Esophagus squamous epithelium (tissue), 5 donors: Measurements from ENCODE around the gene ELP2. TPM values are rescaled to one million over a fixed set of nuclear protein-coding genes. Genes with fewer than 3 reads are reported as not detected.

ENCODE experiments used
- DNase-seq: peaks from one replicate; lab custom pipeline; 2025; lab: John Stamatoyannopoulos, UW
- H3K27ac ChIP-seq, 4 donors: fragments of 200-600 bp; sonication (generic); one replicate each; pipeline ENCODE4 v1.5.1; 2016 to 2019; ENCODE audit warnings: mild to moderate bottlenecking in 1 of 4
- H3K27me3 ChIP-seq, 4 donors: fragments of 200-600 bp; sonication (generic); 1 replicate in 3 of 4; 2 replicates in 1 of 4; pipeline versions ENCODE4 v1.5.1 to v1.6.0; 2017 to 2021; ENCODE audit warnings: antibody characterized with exemption in 1 of 4
- H3K36me3 ChIP-seq, 3 donors: fragments of 200-600 bp; sonication (generic); one replicate each; pipeline ENCODE4 v1.5.1; 2016 to 2019
- H3K4me1 ChIP-seq, 3 donors: fragments of 200-600 bp; sonication (generic); one replicate each; pipeline ENCODE4 v1.5.1; 2017 to 2019
- H3K4me3 ChIP-seq, 4 donors: fragments of 200-600 bp; sonication (generic); 1 replicate in 3 of 4; 2 replicates in 1 of 4; pipeline ENCODE4 v1.5.1; 2016 to 2019; ENCODE audit warnings: mild to moderate bottlenecking in 2 of 4, moderate library complexity in 1 of 4
- H3K9me3 ChIP-seq, 3 donors: fragments of 200-600 bp; sonication (generic); one replicate each; pipeline ENCODE4 v1.5.1; 2016 to 2019
- POLR2A ChIP-seq, 4 donors: fragments of 450-650 bp; IDR thresholded peaks; one replicate each; pipeline ENCODE4 v1.6.1; 2017; ENCODE audit warnings: antibody characterized with exemption in 4 of 4, mild to moderate bottlenecking in 4 of 4, moderate library complexity in 3 of 4
- WGBS, 2 donors: methylation state at CpG; one replicate each; pipeline ENCODE4 v1.1.5; 2018; 5-methylcytosine and 5-hydroxymethylcytosine counted together
- intact Hi-C: fragments of 100-400 bp; cut with DNase I; formaldehyde crosslinking; loops from one replicate; pipeline ENCODE4 v1.15.0; 2022
- total RNA-seq, 4 donors: library from RNA; depleted of rRNA; stranded (reverse); fragments of >200 nt; gene quantifications; one replicate each; pipeline ENCODE4 v1.1.0, GENCODE V29; 2016
- TF ChIP-seq, protein P1 (sequence below), 6 experiments: fragments of 450-650 bp in 4 of 6; fragments of 200-600 bp in 2 of 6; sonication (generic) in 2 of 6; IDR thresholded peaks; one replicate each; pipeline ENCODE4 v1.5.1; 2016 to 2019; ENCODE audit warnings: antibody characterized with exemption in 6 of 6, mild to moderate bottlenecking in 4 of 6, moderate library complexity in 4 of 6
- donor health status: DM: yes; HTN: yes; CAD: no.

ELP2 gene
- total RNA-seq, 4 donors from 2014 or later, result 13.0 to 61.0 (median 28.0) TPM

DNA sequence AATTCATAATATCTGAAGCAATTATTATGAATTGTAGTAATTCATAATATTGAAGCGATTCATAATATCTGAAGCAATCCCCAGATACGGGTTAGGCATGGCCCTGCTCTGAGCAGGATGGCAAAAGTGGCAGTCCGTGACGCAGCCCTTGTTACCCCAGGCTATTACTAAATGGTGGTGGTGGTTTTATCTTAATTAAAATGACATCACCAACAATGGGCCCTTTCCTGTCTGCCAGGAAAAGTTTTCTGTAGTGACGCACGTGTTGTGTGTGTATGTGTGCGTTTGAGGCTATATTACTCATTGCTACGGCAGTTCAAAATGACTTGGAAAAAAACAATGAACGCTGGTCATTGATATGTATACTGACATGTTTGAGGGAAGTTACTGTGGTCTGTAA lies 47.0 kb downstream of the ELP2 start:
- Histone ChIP-seq H3K9me3 (no peaks in the 10 kb centered on the region), H3K27me3 (no peaks in the 10 kb centered on the region), H3K4me1 (peaks cover 0 to 11% (median 11%) of the 10 kb centered on the region in 3 donors), H3K27ac (no peak overlapping the region), H3K4me3 (no peak overlapping the region), H3K36me3 (peaks cover 0 to 56% (median 8%) of the 10 kb centered on the region in 3 donors)
- WGBS, 2 donors, result 81 to 85% methylated on average over 9 of the region's 9 CpGs
- TF ChIP-seq, protein P1, sequence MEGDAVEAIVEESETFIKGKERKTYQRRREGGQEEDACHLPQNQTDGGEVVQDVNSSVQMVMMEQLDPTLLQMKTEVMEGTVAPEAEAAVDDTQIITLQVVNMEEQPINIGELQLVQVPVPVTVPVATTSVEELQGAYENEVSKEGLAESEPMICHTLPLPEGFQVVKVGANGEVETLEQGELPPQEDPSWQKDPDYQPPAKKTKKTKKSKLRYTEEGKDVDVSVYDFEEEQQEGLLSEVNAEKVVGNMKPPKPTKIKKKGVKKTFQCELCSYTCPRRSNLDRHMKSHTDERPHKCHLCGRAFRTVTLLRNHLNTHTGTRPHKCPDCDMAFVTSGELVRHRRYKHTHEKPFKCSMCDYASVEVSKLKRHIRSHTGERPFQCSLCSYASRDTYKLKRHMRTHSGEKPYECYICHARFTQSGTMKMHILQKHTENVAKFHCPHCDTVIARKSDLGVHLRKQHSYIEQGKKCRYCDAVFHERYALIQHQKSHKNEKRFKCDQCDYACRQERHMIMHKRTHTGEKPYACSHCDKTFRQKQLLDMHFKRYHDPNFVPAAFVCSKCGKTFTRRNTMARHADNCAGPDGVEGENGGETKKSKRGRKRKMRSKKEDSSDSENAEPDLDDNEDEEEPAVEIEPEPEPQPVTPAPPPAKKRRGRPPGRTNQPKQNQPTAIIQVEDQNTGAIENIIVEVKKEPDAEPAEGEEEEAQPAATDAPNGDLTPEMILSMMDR (IDR thresholded peaks at IDR 0.05), result no peak
- TF ChIP-seq POLR2A (IDR thresholded peaks at IDR 0.05), result no peak
- intact Hi-C loops, result no loop called here
- DNase-seq, result no peak

DNA sequence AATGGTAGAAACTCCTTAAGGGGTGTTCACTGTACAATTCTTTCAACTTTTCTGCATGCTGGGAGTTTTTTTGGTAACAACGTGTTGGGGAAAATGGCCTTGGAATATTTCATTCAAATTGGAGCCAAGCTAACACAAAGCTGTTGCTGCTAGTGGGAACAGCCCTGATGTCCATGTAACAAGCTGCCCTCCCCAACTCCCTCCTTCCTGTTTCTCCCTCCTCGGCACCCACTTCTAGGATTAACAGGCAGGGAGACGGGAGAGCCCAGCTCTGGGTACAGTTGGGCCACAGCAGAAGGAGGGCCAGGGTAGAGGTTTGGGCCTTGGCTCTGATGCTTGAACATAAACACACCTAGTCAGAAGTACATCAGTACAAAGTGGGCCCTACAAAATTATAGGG lies 48.2 kb downstream of the ELP2 start:
- Histone ChIP-seq H3K27me3 (no peaks in the 10 kb centered on the region), H3K9me3 (no peaks in the 10 kb centered on the region), H3K4me1 (peaks cover 0 to 11% (median 11%) of the 10 kb centered on the region in 3 donors), H3K4me3 (no peak overlapping the region), H3K27ac (no peak overlapping the region), H3K36me3 (peaks cover 0 to 44% (median 8%) of the 10 kb centered on the region in 3 donors)
- 87 to 100% methylated on average over 1 to 2 of the region's 3 CpGs for WGBS, 2 donors
- TF ChIP-seq, protein P1 (IDR thresholded peaks at IDR 0.05), result no peak
- no peak for TF ChIP-seq POLR2A (IDR thresholded peaks at IDR 0.05)
- no peak for DNase-seq
- intact Hi-C loops, result no loop called here

DNA sequence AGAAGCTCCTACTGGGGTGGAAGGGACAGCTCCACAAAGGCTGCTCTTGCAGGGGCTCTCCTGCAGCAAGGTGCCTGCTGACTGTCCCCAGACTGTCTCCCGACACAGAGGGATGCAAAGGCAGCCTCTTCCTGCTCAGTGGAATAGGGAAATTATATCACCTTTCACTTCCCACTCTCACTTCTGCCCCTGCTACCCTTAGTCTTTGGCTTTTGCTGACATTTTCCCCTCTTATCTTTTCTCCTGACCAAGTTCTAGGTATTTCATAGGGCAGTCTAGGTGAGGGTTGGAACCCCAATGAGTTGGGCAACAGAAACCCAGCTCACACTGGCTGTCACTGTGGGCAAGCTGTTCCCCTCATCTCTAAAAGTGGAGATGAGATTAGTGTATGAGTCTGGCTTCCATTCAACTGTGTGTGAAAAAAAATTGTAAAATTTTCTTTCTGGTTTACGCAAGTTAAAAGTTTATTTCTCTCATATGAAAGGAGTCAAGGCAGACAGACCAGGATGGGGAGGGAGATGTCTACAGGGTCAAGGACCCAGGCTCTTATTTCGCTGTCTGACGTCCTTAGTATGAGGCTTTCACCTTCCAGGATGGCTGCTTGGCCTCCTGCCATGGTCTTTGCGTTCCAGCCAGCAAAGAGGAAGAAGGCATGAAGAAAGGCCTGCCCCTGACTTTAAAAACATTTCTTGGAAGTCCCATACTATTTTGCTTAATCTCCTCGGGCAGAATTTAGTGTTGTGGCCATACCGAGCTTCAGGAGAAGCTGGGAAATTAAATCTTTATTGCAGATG lies 50.1 kb downstream of the ELP2 start:
- 19 to 22% methylated on average over 7 of the region's 7 CpGs for WGBS, 2 donors
- Histone ChIP-seq H3K27me3 (no peaks in the 10 kb centered on the region), H3K4me3 (no peak overlapping the region), H3K4me1 (peaks cover 0 to 11% (median 11%) of the 10 kb centered on the region in 3 donors), H3K27ac (no peak overlapping the region), H3K9me3 (no peaks in the 10 kb centered on the region), H3K36me3 (peaks cover 0 to 26% (median 4%) of the 10 kb centered on the region in 3 donors)
- TF ChIP-seq, protein P1 (IDR thresholded peaks at IDR 0.05), result no peak
- TF ChIP-seq POLR2A (IDR thresholded peaks at IDR 0.05), result no peak
- no peak for DNase-seq
- intact Hi-C loops, result no loop called here

DNA sequence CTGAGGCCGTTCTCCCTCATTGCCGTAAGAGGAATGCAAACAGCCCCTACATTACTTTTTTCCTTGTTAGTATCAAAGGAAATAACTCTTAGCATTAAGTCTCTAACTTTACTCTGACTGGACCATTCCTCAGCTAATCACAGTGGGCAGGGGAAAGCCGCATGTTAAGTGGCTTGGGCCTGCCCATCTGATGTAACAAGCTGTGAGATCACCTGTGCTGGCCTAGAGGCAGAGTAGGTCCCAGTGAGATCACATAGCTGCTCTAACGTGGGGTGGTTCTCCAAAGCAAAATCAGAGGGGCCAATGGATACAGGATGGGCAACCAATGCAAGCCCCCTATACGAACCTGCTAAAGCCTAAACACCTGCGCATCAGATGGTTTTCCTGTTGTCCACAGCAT lies 51.7 kb downstream of the ELP2 start:
- peaks cover 0 to 17% (median 14%) of the 10 kb centered on the region in 3 donors for H3K4me1 ChIP-seq
- H3K4me3 ChIP-seq, result no peak overlapping the region
- no peak for DNase-seq
- peaks cover 0 to 6% (median 0%) of the 10 kb centered on the region in 4 donors for H3K27me3 ChIP-seq
- TF ChIP-seq POLR2A (IDR thresholded peaks at IDR 0.05), result no peak
- TF ChIP-seq, protein P1 (IDR thresholded peaks at IDR 0.05), result no peak
- no peak overlapping the region for H3K27ac ChIP-seq
- H3K9me3 ChIP-seq, result no peaks in the 10 kb centered on the region
- peaks cover 0 to 9% (median 0%) of the 10 kb centered on the region in 3 donors for H3K36me3 ChIP-seq
- WGBS, 2 donors, result 81 to 82% methylated on average over 5 to 6 of the region's 6 CpGs
- intact Hi-C loops, result no loop called here

DNA sequence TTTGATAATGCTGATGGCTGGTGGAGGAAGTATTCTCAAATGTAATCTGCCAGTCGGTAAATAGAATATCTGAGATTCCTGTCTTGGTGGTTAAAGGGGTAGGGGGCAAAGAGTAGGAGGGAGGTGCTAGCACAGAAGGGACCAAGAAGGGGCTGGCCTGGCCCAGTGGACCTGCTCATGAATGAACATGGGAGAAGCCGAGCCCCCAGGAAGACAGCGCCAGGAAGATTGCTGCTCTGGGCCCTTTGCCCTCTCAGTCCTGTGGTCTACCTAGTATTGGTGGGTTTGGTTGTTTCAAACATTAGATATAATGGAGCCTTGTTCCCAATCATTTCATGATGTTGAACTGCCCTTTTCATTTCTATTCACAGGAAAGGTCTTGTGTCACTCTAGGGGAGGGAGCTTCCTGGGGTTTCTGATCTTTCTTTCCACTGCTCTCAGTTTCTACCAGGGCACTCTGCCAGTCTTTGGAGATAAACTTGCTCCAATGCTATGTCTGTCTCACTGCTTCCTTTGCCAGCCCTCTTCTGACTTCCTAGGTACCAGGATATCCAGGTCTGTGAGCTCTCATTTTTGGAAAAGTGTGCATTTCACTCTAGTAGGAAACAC lies 52.3 kb downstream of the ELP2 start:
- peaks cover 0 to 7% (median 0%) of the 10 kb centered on the region in 4 donors for H3K27me3 ChIP-seq
- intact Hi-C loops, result no loop called here
- no peak overlapping the region for H3K4me3 ChIP-seq
- H3K4me1 ChIP-seq, result peaks cover 0 to 22% (median 16%) of the 10 kb centered on the region in 3 donors
- no peak for DNase-seq
- H3K27ac ChIP-seq, result no peak overlapping the region
- H3K9me3 ChIP-seq, result no peaks in the 10 kb centered on the region
- TF ChIP-seq, protein P1 (IDR thresholded peaks at IDR 0.05), result no peak
- no peak for TF ChIP-seq POLR2A (IDR thresholded peaks at IDR 0.05)
- H3K36me3 ChIP-seq, result peaks cover 0 to 4% (median 0%) of the 10 kb centered on the region in 3 donors
- WGBS, 2 donors, result 82 to 90% methylated on average over 2 to 3 of the region's 3 CpGs
